GM12878 (cell line): Measurements from ENCODE around the gene KCNC2. TPM values are rescaled to one million over a fixed set of nuclear protein-coding genes. Genes with fewer than 3 reads are reported as not detected.

Experiments
- ATAC-seq: fragments of 200-7000 bp; cut with Tn5 transposase; 3 replicates; pipeline ENCODE4 v1.9.1; 2020; ENCODE audit warnings: mild to moderate bottlenecking, moderate library complexity
- BruUV-seq: library from RNA; stranded (reverse); fragments of 400-500 nt; replicated peaks from 2 replicates; lab custom pipeline; 2021; lab: Mats Ljungman, UMichigan
- CTCF ChIA-PET: fragments of 300-600 bp; sonication (Branson Sonifier 250); formaldehyde crosslinking; extraction: SDS; loops from one replicate; lab custom pipeline; 2021; ENCODE audit warnings: inconsistent platforms; lab: Yijun Ruan, JAX
- POLR2A ChIA-PET: fragments of 350-600 bp; formaldehyde crosslinking; extraction: SDS; loops from one replicate; lab custom pipeline; 2021; ENCODE audit warnings: inconsistent platforms; lab: Charles Lee
- RAD21 ChIA-PET: fragments of 300-600 bp; sonication (Branson Sonifier 250); formaldehyde crosslinking; loops from one replicate; lab custom pipeline; 2023; ENCODE audit warnings: antibody characterized with exemption; ENCODE audit not compliant: unreplicated experiment; lab: Charles Lee
- SMC1A ChIA-PET: fragments of 300-600 bp; sonication (Branson Sonifier 250); formaldehyde crosslinking; loops from one replicate; lab custom pipeline; 2023; ENCODE audit not compliant: unreplicated experiment, uncharacterized antibody; lab: Charles Lee
- DNase-seq: peaks from one replicate; pipeline ENCODE4 v3.0.0-alpha.2; 2011; ENCODE audit warnings: low read depth, low spot score
- FAIRE-seq: peaks from 3 replicates; lab custom pipeline; 2011; peaks lifted over from hg19 to GRCh38; lab: Jason Lieb, UNC
- H2AFZ ChIP-seq: 2 replicates; pipeline ENCODE4 v1.6.0; 2011; ENCODE audit warnings: low read depth, low read length, control low read depth; ENCODE audit not compliant: control insufficient read depth
- H3K27ac ChIP-seq: 2 replicates; pipeline ENCODE4 v1.5.1; 2011; ENCODE audit warnings: control low read depth; ENCODE audit not compliant: control insufficient read depth, insufficient read depth
- H3K27me3 ChIP-seq, 2 experiments: replicated peaks in 1 of 2; 2 replicates each; pipeline versions ENCODE4 v1.6.0 to v1.6.1; 2011; ENCODE audit warnings: low read length in 1 of 2; ENCODE audit not compliant: control insufficient read depth in 2 of 2, insufficient read depth in 2 of 2
- H3K36me3 ChIP-seq, 2 experiments: 2 replicates each; pipeline ENCODE4 v1.5.1; 2011; ENCODE audit warnings: low read length in 1 of 2; ENCODE audit not compliant: control insufficient read depth in 2 of 2, insufficient read depth in 2 of 2
- H3K4me1 ChIP-seq: 2 replicates; pipeline ENCODE4 v1.6.1; 2011; ENCODE audit warnings: mild to moderate bottlenecking, low read length, moderate library complexity, mixed read lengths; ENCODE audit not compliant: control insufficient read depth, insufficient read depth
- H3K4me2 ChIP-seq: 2 replicates; pipeline ENCODE4 v1.6.0; 2011; ENCODE audit warnings: control low read depth; ENCODE audit not compliant: control insufficient read depth, insufficient read depth
- H3K4me3 ChIP-seq: fragments of 200-600 bp; sonication (generic); 2 replicates; pipeline ENCODE4 v1.5.1; 2016
- H3K79me2 ChIP-seq: 2 replicates; pipeline ENCODE4 v1.6.0; 2011; ENCODE audit warnings: low read length; ENCODE audit not compliant: control insufficient read depth, insufficient read depth
- H3K9ac ChIP-seq: 2 replicates; pipeline ENCODE4 v1.8.0; 2011; ENCODE audit warnings: low read length, control low read depth, mixed read lengths; ENCODE audit not compliant: control insufficient read depth, insufficient read depth
- H3K9me3 ChIP-seq: replicated peaks from 3 replicates; pipeline ENCODE4 v1.5.1; 2011; ENCODE audit warnings: mild to moderate bottlenecking, low read length; ENCODE audit not compliant: control insufficient read depth, insufficient read depth
- H4K20me1 ChIP-seq: 2 replicates; pipeline ENCODE4 v1.6.0; 2011; ENCODE audit not compliant: control insufficient read depth, insufficient read depth
- ATF7 ChIP-seq: fragments of 450-650 bp; IDR thresholded peaks from 2 replicates; pipeline ENCODE4 v1.6.1; 2016; ENCODE audit warnings: low read depth, mild to moderate bottlenecking
- CBFB ChIP-seq: IDR thresholded peaks from 2 replicates; pipeline ENCODE4 v1.6.1; 2016; ENCODE audit warnings: antibody characterized with exemption, low read depth
- CHD2 ChIP-seq: IDR thresholded peaks from 2 replicates; pipeline ENCODE4 v1.6.1; 2011; ENCODE audit warnings: low read depth, low read length, improper control_type of control experiment, borderline replicate concordance
- FOXK2 ChIP-seq: fragments of 450-650 bp; IDR thresholded peaks from 2 replicates; pipeline ENCODE4 v1.6.1; 2017; ENCODE audit warnings: mild to moderate bottlenecking, moderate library complexity
- HDAC6 ChIP-seq: fragments of 200-600 bp; sonication (generic); IDR thresholded peaks from one replicate; pipeline ENCODE4 v1.8.0; 2017; ENCODE audit warnings: antibody characterized with exemption; ENCODE audit not compliant: unreplicated experiment
- KAT2A ChIP-seq: conservative IDR thresholded peaks from 2 replicates; pipeline ENCODE4 v1.6.1; 2011; ENCODE audit warnings: low read depth, low read length; ENCODE audit not compliant: control insufficient read depth
- LARP7 ChIP-seq: fragments of 450-650 bp; IDR thresholded peaks from 2 replicates; pipeline ENCODE4 v1.6.1; 2017; ENCODE audit warnings: mild to moderate bottlenecking
- MYC ChIP-seq: IDR thresholded peaks from 2 replicates; pipeline ENCODE4 v1.6.1; 2011; ENCODE audit warnings: mild to moderate bottlenecking, low read length, moderate library complexity, inconsistent platforms; ENCODE audit not compliant: insufficient read depth, insufficient replicate concordance, insufficient read length, severe bottlenecking
- RAD21 ChIP-seq: IDR thresholded peaks from 2 replicates; pipeline ENCODE4 v1.6.1; 2011; ENCODE audit warnings: mild to moderate bottlenecking, low read depth, low read length, moderate library complexity; ENCODE audit not compliant: insufficient read depth
- TARDBP ChIP-seq: IDR thresholded peaks from 2 replicates; pipeline ENCODE4 v1.6.1; 2016; ENCODE audit warnings: borderline replicate concordance
- TCF3 ChIP-seq: IDR thresholded peaks from 2 replicates; pipeline ENCODE4 v1.6.1; 2012; ENCODE audit warnings: low read depth, mild to moderate bottlenecking, low read length, borderline replicate concordance; ENCODE audit not compliant: insufficient read depth
- WRNIP1 ChIP-seq: IDR thresholded peaks from 2 replicates; pipeline ENCODE4 v1.6.1; 2011; ENCODE audit warnings: low read depth, low read length, improper control_type of control experiment, borderline replicate concordance
- WGBS: methylation state at CpG from one replicate; pipeline ENCODE4 v1.1.6; 2016; ENCODE audit warnings: low lambda C conversion rate; ENCODE audit not compliant: insufficient replicate concordance, insufficient coverage; ENCODE audit errors: missing lambda C conversion rate; 5-methylcytosine and 5-hydroxymethylcytosine counted together
- in situ Hi-C: fragments of 300-500 bp; cut with MboI; formaldehyde crosslinking; loops from 9 replicates; pipeline ENCODE4 v1.14.3; 2018; ENCODE audit warnings: mixed read lengths
- intact Hi-C: fragments of 100-400 bp; cut with micrococcal nuclease; formaldehyde crosslinking; loops from one replicate; pipeline ENCODE4 v1.14.2; 2022; ENCODE audit not compliant: unreplicated experiment
- polyA plus RNA-seq, 11 experiments: library from polyadenylated mRNA; depleted of rRNA in 4 of 11; unstranded in 6 of 11; stranded (reverse) in 5 of 11; fragments of >200 nt; fragmentation: Nextera tagmentation in 4 of 11; fragmentation: Illumina TruSeq in 1 of 11; extraction: Ambion mirVana in 4 of 11; extraction: Trizol in 1 of 11; gene quantifications; 1 replicate in 1 of 11; 2 replicates in 10 of 11; pipeline versions ENCODE4 v1.2.1 to v1.2.3, GENCODE V29; 2011 to 2016; ENCODE audit warnings: inconsistent platforms in 2 of 11, missing spikeins in 2 of 11, low read depth in 1 of 11
- total RNA-seq, 4 experiments: library from RNA; depleted of rRNA in 3 of 4; stranded (reverse); fragments of >200 nt in 3 of 4; fragmentation: Illumina TruSeq in 1 of 4; extraction: Trizol in 1 of 4; gene quantifications; 2 replicates each; pipeline versions ENCODE4 v1.2.1 to v1.2.3, GENCODE V29; 2013 to 2021

Gene KCNC2
- total and polyA plus RNA-seq, 10 of the 15 experiments (the other 5 are each of a cell fraction or from before 2014, with no cell fraction given), result 0.03 to 2.3 (median 0.08) TPM; not detected in 7

DNA sequence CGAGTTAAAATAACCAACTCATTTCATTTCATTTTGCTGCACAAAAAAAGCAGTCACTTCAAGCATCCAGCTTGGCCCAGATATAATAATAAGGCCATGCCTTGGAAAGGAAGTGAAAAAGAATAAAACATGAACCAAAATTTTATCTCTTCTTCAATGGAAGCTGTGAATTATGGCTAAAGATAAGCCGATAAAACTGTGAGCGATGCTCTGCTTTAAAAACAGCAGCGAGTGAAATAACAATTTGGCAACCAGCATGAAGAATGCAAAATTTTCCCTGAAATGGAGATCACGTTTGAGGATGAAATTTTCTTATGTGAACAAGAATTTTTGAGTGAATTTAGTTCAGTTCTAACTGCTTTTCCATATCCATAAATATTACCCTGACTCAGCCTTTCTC, 70.4 kb downstream of the KCNC2 start (continued):
- no peak for TF ChIP-seq HDAC6

- H3K9ac ChIP-seq, result no peak overlapping the region
- no peaks in the 10 kb centered on the region for H3K27me3 ChIP-seq
- in situ Hi-C loops, result no loop called here
- no peak overlapping the region for H3K4me3 ChIP-seq
- no peaks in the 10 kb centered on the region for H3K36me3 ChIP-seq
- no peak for TF ChIP-seq RAD21
- no peak for TF ChIP-seq WRNIP1
- no peak for TF ChIP-seq CBFB
- TF ChIP-seq LARP7, result no peak
- FAIRE-seq (no peak), ATAC-seq (no peak), DNase-seq (no peak)
- no peaks in the 10 kb centered on the region for H3K4me1 ChIP-seq
- no peak overlapping the region for H3K27ac ChIP-seq
- no peaks in the 10 kb centered on the region for H4K20me1 ChIP-seq
- H3K4me2 ChIP-seq, result no peak overlapping the region
- POLR2A ChIA-PET, result no interaction called here
- RAD21 ChIA-PET, result no interaction called here
- SMC1A ChIA-PET, result no interaction called here
- CTCF ChIA-PET, result no interaction called here
- no peaks in the 10 kb centered on the region for H3K9me3 ChIP-seq
- no peak overlapping the region for H2AFZ ChIP-seq
- no TSS peak for BruUV-seq
- intact Hi-C loops, result no loop called here
- H3K79me2 ChIP-seq, result no peaks in the 10 kb centered on the region
These were observed 71.7 kb downstream of the KCNC2 start for GRCh38 chr12:75137896-75138295.

GRCh38 chr12:75135026-75135425, 74.6 kb downstream of the KCNC2 start:
- SMC1A ChIA-PET, result interaction anchor here (1.0 kb wide), 1 partner anchor 13 kb away, joined by 3 read pairs; no protein-coding TSS in a partner anchor
- Histone ChIP-seq H3K27ac (no peak overlapping the region), H3K9me3 (no peaks in the 10 kb centered on the region), H2AFZ (no peak overlapping the region), H3K4me3 (no peak overlapping the region), H3K79me2 (no peaks in the 10 kb centered on the region), H3K4me2 (no peak overlapping the region), H3K9ac (no peak overlapping the region), H4K20me1 (no peaks in the 10 kb centered on the region), H3K4me1 (no peaks in the 10 kb centered on the region), H3K27me3 (no peaks in the 10 kb centered on the region)
- no peak for DNase-seq
- no peak for FAIRE-seq
- BruUV-seq, result no TSS peak
- in situ Hi-C loops, result no loop called here
- CTCF ChIA-PET, result no interaction called here
- RAD21 ChIA-PET, result no interaction called here
- POLR2A ChIA-PET, result no interaction called here
- TF ChIP-seq FOXK2, result no peak
- TF ChIP-seq TCF3, result no peak
- no peak for TF ChIP-seq MYC
- no peak for TF ChIP-seq ATF7
- TF ChIP-seq CHD2, result no peak
- no peak for TF ChIP-seq TARDBP
- TF ChIP-seq KAT2A, result no peak
- TF ChIP-seq, all 136 proteins: peak for 0
- ATAC-seq, result no peak
- 0% methylated on average over 1 of the region's 1 CpG for WGBS
- intact Hi-C loops, result no loop called here
- H3K36me3 ChIP-seq, result no peaks in the 10 kb centered on the region
